SK-N-DZ (cell line): ENCODE results near the gene DCC.

Source experiments
- DNase-seq: peaks from one replicate; pipeline ENCODE4 v3.0.0-alpha.2; 2015; ENCODE audit warnings: low spot score

Gene DCC

GRCh38 chr18:52682260-52682659 lies 342.3 kb downstream of the DCC start:
- no peak for DNase-seq

- no peak for DNase-seq
Observed at GRCh38 chr18:52685316-52685715, 345.3 kb downstream of the DCC start.

- no peak for DNase-seq
Observed at GRCh38 chr18:52691841-52692240, 351.8 kb downstream of the DCC start.

GRCh38 chr18:52694804-52695203 lies 354.8 kb downstream of the DCC start:
- DNase-seq: no peak

- no peak for DNase-seq
Observed at GRCh38 chr18:52700116-52700515, 360.1 kb downstream of the DCC start.

- no peak for DNase-seq
Observed at GRCh38 chr18:52700816-52701215, 360.8 kb downstream of the DCC start.

GRCh38 chr18:52701219-52701935 lies 361.4 kb downstream of the DCC start:
- DNase-seq: no peak

- DNase-seq: no peak
Observed at GRCh38 chr18:52715421-52715820, 375.4 kb downstream of the DCC start.

GRCh38 chr18:52715991-52716390 lies 376.0 kb downstream of the DCC start:
- DNase-seq: no peak

- no peak for DNase-seq
Observed at GRCh38 chr18:52716973-52717372, 377.0 kb downstream of the DCC start.

GRCh38 chr18:52722904-52723303 lies 382.9 kb downstream of the DCC start:
- DNase-seq: no peak

GRCh38 chr18:52723550-52723970 lies 383.6 kb downstream of the DCC start:
- DNase-seq: no peak

GRCh38 chr18:52730972-52731619 lies 391.1 kb downstream of the DCC start:
- no peak for DNase-seq

GRCh38 chr18:52738946-52739345 lies 398.9 kb downstream of the DCC start:
- no peak for DNase-seq

- DNase-seq: no peak
Observed at GRCh38 chr18:52746986-52747385, 407.0 kb downstream of the DCC start.

- DNase-seq: no peak
Observed at GRCh38 chr18:52747869-52748268, 407.9 kb downstream of the DCC start.

- no peak for DNase-seq
Observed at GRCh38 chr18:52748343-52748742, 408.3 kb downstream of the DCC start.

- DNase-seq: no peak
Observed at GRCh38 chr18:52749542-52749941, 409.5 kb downstream of the DCC start.

- no peak for DNase-seq
Observed at GRCh38 chr18:52750995-52751394, 411.0 kb downstream of the DCC start.

GRCh38 chr18:52764316-52764715 lies 424.3 kb downstream of the DCC start:
- DNase-seq: no peak

GRCh38 chr18:52766002-52766545 lies 426.1 kb downstream of the DCC start:
- DNase-seq: no peak

GRCh38 chr18:52781113-52781512 lies 441.1 kb downstream of the DCC start:
- no peak for DNase-seq

- DNase-seq: no peak
Observed at GRCh38 chr18:52791321-52791720, 451.3 kb downstream of the DCC start.
